PFSK-1 (cell line): Measurements from ENCODE around the gene ITGB3BP.

Source experiments
- FOXP2 ChIP-seq: optimal IDR thresholded peaks from 2 replicates; pipeline ENCODE3; 2011; ENCODE audit warnings: borderline replicate concordance, control low read depth, inconsistent platforms; ENCODE audit not compliant: insufficient read depth; ENCODE audit errors: extremely low read length, extremely low read depth
- POLR2AphosphoS5 ChIP-seq: IDR thresholded peaks from 2 replicates; pipeline ENCODE4 v1.6.1; 2012; ENCODE audit warnings: low read depth, mild to moderate bottlenecking, control low read depth, low read length, moderate library complexity
- REST ChIP-seq, 2 experiments: IDR thresholded peaks; 2 replicates each; pipeline versions ENCODE4 v1.6.1 to v1.8.0; 2011 to 2012; ENCODE audit warnings: low read depth in 2 of 2, low read length in 2 of 2, control low read depth in 1 of 2, inconsistent platforms in 1 of 2, mild to moderate bottlenecking in 1 of 2, moderate library complexity in 1 of 2; ENCODE audit not compliant: insufficient read depth in 1 of 2
- SIN3A ChIP-seq: IDR thresholded peaks from 2 replicates; pipeline ENCODE4 v1.6.1; 2012; ENCODE audit warnings: mild to moderate bottlenecking, low read length, moderate library complexity, borderline replicate concordance; ENCODE audit not compliant: insufficient read depth
- TAF1 ChIP-seq: IDR thresholded peaks from 2 replicates; pipeline ENCODE4 v1.6.1; 2012; ENCODE audit warnings: low read length, control low read depth, borderline replicate concordance; ENCODE audit not compliant: insufficient read depth

GRCh38 chr1:63545780-63546179 lies 22.8 kb upstream of the ITGB3BP start:
- TF ChIP-seq POLR2AphosphoS5 (no peak), REST (IDR thresholded peaks at IDR 0.05; ENCODE audit: insufficient read depth in 1 of 2, low read depth in 2 of 2, low read length in 2 of 2) (no peak), FOXP2 (no peak), TAF1 (no peak), SIN3A (no peak)
